ENCODE data around the gene FKBP3. TPM values are rescaled to one million over a fixed set of nuclear protein-coding genes. Genes with fewer than 3 reads are reported as not detected.

Gene FKBP3
- total and polyA plus RNA-seq, 2 of the 8 experiments (the other 6 are each of a cell fraction or from before 2014, with no cell fraction given), result 36.0 to 149 TPM

GRCh38 chr14:45078323-45078722 is 56.0 kb downstream of the FKBP3 start (continued):
- TF ChIP-seq CHD7 (IDR thresholded peaks at IDR 0.05; ENCODE audit: insufficient replicate concordance, low read length), result no peak
- no peak for TF ChIP-seq NANOG (IDR thresholded peaks at IDR 0.05; ENCODE audit: insufficient read depth, low read depth, low read length, poor library complexity, severe bottlenecking)
- no peak for TF ChIP-seq TAF7 (optimal IDR thresholded peaks at IDR 0.05; ENCODE audit: borderline replicate concordance, low read depth, low read length)
- no peak for TF ChIP-seq ZNF274 (IDR thresholded peaks at IDR 0.05; ENCODE audit: borderline replicate concordance, extremely low read depth, low read length)
- TF ChIP-seq GABPA (IDR thresholded peaks at IDR 0.05; ENCODE audit: borderline replicate concordance, insufficient read depth, low read length), result no peak
- no peak for TF ChIP-seq BCL11A (IDR thresholded peaks at IDR 0.05; ENCODE audit: low read depth in 2 of 2, low read length in 2 of 2)
- TF ChIP-seq USF2 (IDR thresholded peaks at IDR 0.05; ENCODE audit: low read length), result no peak
- no peak for TF ChIP-seq NRF1 (IDR thresholded peaks at IDR 0.05; ENCODE audit: low read depth, low read length)

All from H1 (cell line).